ENCODE results near the gene GALNT18.

The GALNT18 gene

DNA sequence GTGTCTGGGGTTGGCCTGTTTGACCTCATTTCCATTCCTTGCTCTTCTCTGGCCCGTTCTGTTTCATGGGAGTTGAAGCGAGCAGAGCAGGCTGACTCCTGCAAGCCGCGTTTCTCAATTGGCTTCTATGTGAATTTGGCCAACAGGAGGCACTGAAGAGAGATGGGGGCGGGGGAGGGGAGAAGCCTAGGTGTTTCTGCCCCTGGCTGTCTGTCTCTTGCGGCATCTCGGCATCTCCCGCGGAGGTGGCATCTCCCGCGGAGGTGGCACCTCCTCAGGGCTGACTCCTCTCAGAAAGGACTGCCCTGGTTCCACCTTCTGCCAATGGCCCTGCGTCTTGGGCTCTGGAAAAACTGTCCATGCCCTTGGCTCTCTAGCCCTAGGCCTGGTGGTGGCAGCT lies 143.1 kb downstream of the GALNT18 start:
- H3K27ac ChIP-seq (ENCODE audit: extremely low read depth, low read depth, low read length): no peak overlapping the region
- ChIA-PET POLR2A (no interaction called here), CTCF (interaction anchor here (0.6 kb wide), 1 partner anchor 18 kb away, joined by 3 read pairs; no protein-coding TSS in a partner anchor)
- H3K36me3 ChIP-seq (ENCODE audit: control insufficient read depth in 2 of 2, insufficient read depth in 1 of 2, low read length in 2 of 2): no peaks in the 10 kb centered on the region
- no peaks in the 10 kb centered on the region for H3K9me3 ChIP-seq (ENCODE audit: control insufficient read depth, insufficient read depth, low read depth, low read length)
- TF ChIP-seq ZNF366 (tag by site-specific recombination; conservative IDR thresholded peaks at IDR 0.05) (no peak), HOXC10 (CRISPR knock-in tag; IDR thresholded peaks at IDR 0.05) (no peak), ZNF624 (tag by site-specific recombination; IDR thresholded peaks at IDR 0.05) (no peak), ZNF433 (tag by site-specific recombination; IDR thresholded peaks at IDR 0.05; ENCODE audit: low read depth) (no peak), IKZF3 (tag by site-specific recombination; IDR thresholded peaks at IDR 0.05) (no peak), MYNN (tag by site-specific recombination; IDR thresholded peaks at IDR 0.05; ENCODE audit: borderline replicate concordance) (no peak), ZNF530 (tag by site-specific recombination; IDR thresholded peaks at IDR 0.05; ENCODE audit: low read depth) (no peak), ZNF19 (tag by site-specific recombination; IDR thresholded peaks at IDR 0.05; ENCODE audit: low read depth) (no peak), ZNF629 (tag by site-specific recombination; IDR thresholded peaks at IDR 0.05) (no peak), ZNF239 (tag by site-specific recombination; IDR thresholded peaks at IDR 0.05) (no peak), ZNF23 (tag by site-specific recombination; IDR thresholded peaks at IDR 0.05; ENCODE audit: borderline replicate concordance) (no peak), ZBTB21 (tag by site-specific recombination; IDR thresholded peaks at IDR 0.05) (no peak), EGR2 (tag by site-specific recombination; IDR thresholded peaks at IDR 0.05; ENCODE audit: low read depth) (no peak), FEZF1 (tag by site-specific recombination; IDR thresholded peaks at IDR 0.05) (no peak), ZNF416 (tag by site-specific recombination; IDR thresholded peaks at IDR 0.05) (no peak)
- TF ChIP-seq, protein P1, sequence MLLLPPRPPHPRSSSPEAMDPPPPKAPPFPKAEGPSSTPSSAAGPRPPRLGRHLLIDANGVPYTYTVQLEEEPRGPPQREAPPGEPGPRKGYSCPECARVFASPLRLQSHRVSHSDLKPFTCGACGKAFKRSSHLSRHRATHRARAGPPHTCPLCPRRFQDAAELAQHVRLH (tag by site-specific recombination; IDR thresholded peaks at IDR 0.05): no peak
- TF ChIP-seq, protein P2, sequence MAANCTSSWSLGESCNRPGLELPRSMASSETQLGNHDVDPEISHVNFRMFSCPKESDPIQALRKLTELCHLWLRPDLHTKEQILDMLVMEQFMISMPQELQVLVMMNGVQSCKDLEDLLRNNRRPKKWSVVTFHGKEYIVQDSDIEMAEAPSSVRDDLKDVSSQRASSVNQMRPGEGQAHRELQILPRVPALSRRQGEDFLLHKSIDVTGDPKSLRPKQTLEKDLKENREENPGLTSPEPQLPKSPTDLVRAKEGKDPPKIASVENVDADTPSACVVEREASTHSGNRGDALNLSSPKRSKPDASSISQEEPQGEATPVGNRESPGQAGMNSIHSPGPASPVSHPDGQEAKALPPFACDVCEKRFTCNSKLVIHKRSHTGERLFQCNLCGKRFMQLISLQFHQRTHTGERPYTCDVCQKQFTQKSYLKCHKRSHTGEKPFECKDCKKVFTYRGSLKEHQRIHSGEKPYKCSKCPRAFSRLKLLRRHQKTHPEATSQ (tag by site-specific recombination; IDR thresholded peaks at IDR 0.05): no peak
- TF ChIP-seq, protein P3, sequence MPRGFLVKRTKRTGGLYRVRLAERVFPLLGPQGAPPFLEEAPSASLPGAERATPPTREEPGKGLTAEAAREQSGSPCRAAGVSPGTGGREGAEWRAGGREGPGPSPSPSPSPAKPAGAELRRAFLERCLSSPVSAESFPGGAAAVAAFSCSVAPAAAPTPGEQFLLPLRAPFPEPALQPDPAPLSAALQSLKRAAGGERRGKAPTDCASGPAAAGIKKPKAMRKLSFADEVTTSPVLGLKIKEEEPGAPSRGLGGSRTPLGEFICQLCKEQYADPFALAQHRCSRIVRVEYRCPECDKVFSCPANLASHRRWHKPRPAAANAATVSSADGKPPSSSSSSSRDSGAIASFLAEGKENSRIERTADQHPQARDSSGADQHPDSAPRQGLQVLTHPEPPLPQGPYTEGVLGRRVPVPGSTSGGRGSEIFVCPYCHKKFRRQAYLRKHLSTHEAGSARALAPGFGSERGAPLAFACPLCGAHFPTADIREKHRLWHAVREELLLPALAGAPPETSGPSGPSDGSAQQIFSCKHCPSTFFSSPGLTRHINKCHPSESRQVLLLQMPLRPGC (tag by site-specific recombination; IDR thresholded peaks at IDR 0.05): no peak
- no peak overlapping the region for H3K4me3 ChIP-seq (ENCODE audit: low read depth, low read length)
- no peaks in the 10 kb centered on the region; the same call in 1 of the 2 replicates for H3K4me1 ChIP-seq (ENCODE audit: control insufficient read depth, insufficient read depth, low read length)

- peak; percentile 16; the same call in 1 of the 2 replicates for TF ChIP-seq TCF7L2 (IDR thresholded peaks at IDR 0.05; ENCODE audit: borderline replicate concordance, low read depth, low read length)
- TF ChIP-seq, protein P4, sequence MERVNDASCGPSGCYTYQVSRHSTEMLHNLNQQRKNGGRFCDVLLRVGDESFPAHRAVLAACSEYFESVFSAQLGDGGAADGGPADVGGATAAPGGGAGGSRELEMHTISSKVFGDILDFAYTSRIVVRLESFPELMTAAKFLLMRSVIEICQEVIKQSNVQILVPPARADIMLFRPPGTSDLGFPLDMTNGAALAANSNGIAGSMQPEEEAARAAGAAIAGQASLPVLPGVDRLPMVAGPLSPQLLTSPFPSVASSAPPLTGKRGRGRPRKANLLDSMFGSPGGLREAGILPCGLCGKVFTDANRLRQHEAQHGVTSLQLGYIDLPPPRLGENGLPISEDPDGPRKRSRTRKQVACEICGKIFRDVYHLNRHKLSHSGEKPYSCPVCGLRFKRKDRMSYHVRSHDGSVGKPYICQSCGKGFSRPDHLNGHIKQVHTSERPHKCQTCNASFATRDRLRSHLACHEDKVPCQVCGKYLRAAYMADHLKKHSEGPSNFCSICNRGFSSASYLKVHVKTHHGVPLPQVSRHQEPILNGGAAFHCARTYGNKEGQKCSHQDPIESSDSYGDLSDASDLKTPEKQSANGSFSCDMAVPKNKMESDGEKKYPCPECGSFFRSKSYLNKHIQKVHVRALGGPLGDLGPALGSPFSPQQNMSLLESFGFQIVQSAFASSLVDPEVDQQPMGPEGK (tag by site-specific recombination; IDR thresholded peaks at IDR 0.05): no peak
- H3K4me1 ChIP-seq (ENCODE audit: control insufficient read depth, insufficient read depth, low read length): no peaks in the 10 kb centered on the region; the same call in 1 of the 2 replicates
- ChIA-PET CTCF (interaction anchor here (0.7 kb wide), 1 partner anchor 399 kb away, joined by 3 read pairs; no protein-coding TSS in a partner anchor), POLR2A (no interaction called here)
- H3K36me3 ChIP-seq (ENCODE audit: control insufficient read depth in 2 of 2, insufficient read depth in 1 of 2, low read length in 2 of 2): no peaks in the 10 kb centered on the region
- H3K27ac ChIP-seq (ENCODE audit: extremely low read depth, low read depth, low read length): no peak overlapping the region
- H3K9me3 ChIP-seq (ENCODE audit: control insufficient read depth, insufficient read depth, low read depth, low read length): no peaks in the 10 kb centered on the region
- no peak overlapping the region for H3K4me3 ChIP-seq (ENCODE audit: low read depth, low read length)
Observed at GRCh38 chr11:11477695-11478420, 143.9 kb downstream of the GALNT18 start.
